B cell (primary cell): ENCODE results near the gene ANKRD35. TPM values are rescaled to one million over a fixed set of nuclear protein-coding genes. Genes with fewer than 3 reads are reported as not detected.
A peak's percentile ranks its signal among the peaks of the same experiment; 100 is the strongest.

Source experiments
- ATAC-seq: fragments of 200-7000 bp; cut with Tn5 transposase; one replicate; pipeline ENCODE4 v1.10.0; 2021; ENCODE audit warnings: low read depth, mild to moderate bottlenecking, moderate number of reproducible peaks, moderate library complexity
- CTCF ChIA-PET: fragments of 350-600 bp; sonication (Branson Sonifier 250); formaldehyde crosslinking; loops from one replicate; lab custom pipeline; 2021; ENCODE audit warnings: antibody characterized with exemption, inconsistent platforms; lab: Charles Lee
- POLR2A ChIA-PET: fragments of 350-600 bp; sonication (Branson Sonifier 250); formaldehyde crosslinking; loops from one replicate; lab custom pipeline; 2021; ENCODE audit warnings: antibody characterized with exemption; lab: Charles Lee
- DNase-seq: peaks from one replicate; pipeline ENCODE4 v3.0.0; 2013
- H2AFZ ChIP-seq: 2 replicates; pipeline ENCODE4 v1.6.1; 2012; ENCODE audit warnings: mild to moderate bottlenecking, low read depth, low read length; ENCODE audit not compliant: insufficient read depth, poor library complexity, severe bottlenecking
- H3K27ac ChIP-seq, 2 donors: 1 replicate in 1 of 2; 2 replicates in 1 of 2; pipeline ENCODE4 v1.5.1; 2012 to 2013; ENCODE audit warnings: low read length in 2 of 2, mild to moderate bottlenecking in 2 of 2, moderate library complexity in 1 of 2
- H3K27me3 ChIP-seq, 4 experiments: fragments of 200-600 bp in 1 of 4; sonication (generic) in 1 of 4; replicated peaks in 1 of 4; 1 replicate in 2 of 4; 2 replicates in 2 of 4; pipeline versions ENCODE4 v1.6.1 to v1.7.0; 2013 to 2016; ENCODE audit warnings: low read length in 3 of 4, mild to moderate bottlenecking in 2 of 4, mixed read lengths in 1 of 4, moderate library complexity in 1 of 4; ENCODE audit not compliant: insufficient read depth in 4 of 4, control insufficient read depth in 3 of 4; ENCODE audit errors: control extremely low read depth in 1 of 4
- H3K36me3 ChIP-seq, 2 experiments: replicated peaks in 1 of 2; 1 replicate in 1 of 2; 2 replicates in 1 of 2; pipeline versions ENCODE4 v1.6.1 to v1.7.1; 2013; ENCODE audit warnings: low read length in 1 of 2; ENCODE audit not compliant: insufficient read depth in 2 of 2, control insufficient read depth in 1 of 2; ENCODE audit errors: control extremely low read depth in 1 of 2, extremely low read depth in 1 of 2
- H3K4me1 ChIP-seq, 2 donors: fragments of 200-600 bp in 1 of 2; sonication (generic) in 1 of 2; 1 replicate in 1 of 2; 2 replicates in 1 of 2; pipeline versions ENCODE4 v1.5.1 to v1.6.1; 2013 to 2017; ENCODE audit warnings: low read length in 2 of 2; ENCODE audit not compliant: control insufficient read depth in 2 of 2, insufficient read depth in 2 of 2
- H3K4me2 ChIP-seq: replicated peaks from 2 replicates; pipeline ENCODE3; 2012; ENCODE audit warnings: mild to moderate bottlenecking, low read depth, low read length; ENCODE audit not compliant: poor library complexity, severe bottlenecking
- H3K4me3 ChIP-seq, 5 experiments: fragments of 200-600 bp in 1 of 5; sonication (generic) in 1 of 5; 1 replicate in 3 of 5; 2 replicates in 2 of 5; pipeline versions ENCODE4 v1.5.1 to v1.7.0; 2011 to 2016; ENCODE audit warnings: low read length in 4 of 5, mild to moderate bottlenecking in 4 of 5, low read depth in 2 of 5, control low read depth in 1 of 5, moderate library complexity in 1 of 5; ENCODE audit not compliant: insufficient read depth in 1 of 5; ENCODE audit errors: control extremely low read depth in 1 of 5, extremely low read depth in 1 of 5
- H3K79me2 ChIP-seq: fragments of 200-600 bp; sonication (generic); one replicate; pipeline ENCODE4 v1.6.0; 2016; ENCODE audit warnings: low read length; ENCODE audit not compliant: control insufficient read depth, insufficient read depth
- H3K9ac ChIP-seq: fragments of 200-600 bp; sonication (generic); 2 replicates; pipeline ENCODE4 v1.6.1; 2017; ENCODE audit warnings: mild to moderate bottlenecking, low read length, moderate library complexity
- H3K9me3 ChIP-seq, 3 donors: one replicate each; pipeline versions ENCODE4 v1.6.1 to v1.7.1; 2013; ENCODE audit warnings: low read length in 2 of 3; ENCODE audit not compliant: control insufficient read depth in 2 of 3, insufficient read depth in 1 of 3; ENCODE audit errors: control extremely low read depth in 1 of 3
- H4K20me1 ChIP-seq: 2 replicates; pipeline ENCODE4 v1.6.0; 2012; ENCODE audit warnings: mild to moderate bottlenecking, low read length; ENCODE audit not compliant: insufficient read depth, control insufficient read depth, poor library complexity, severe bottlenecking
- H3K27ac Mint-ChIP-seq: one replicate; pipeline ENCODE4 v1.8.0; 2021; ENCODE audit warnings: mixed read lengths
- H3K27me3 Mint-ChIP-seq: one replicate; pipeline ENCODE4 v1.8.0; 2021; ENCODE audit warnings: mixed read lengths
- H3K4me1 Mint-ChIP-seq: one replicate; pipeline ENCODE4 v1.8.0; 2021; ENCODE audit warnings: mixed read lengths
- H3K4me3 Mint-ChIP-seq: one replicate; pipeline ENCODE4 v1.8.0; 2021; ENCODE audit warnings: mixed read lengths
- H3K9me3 Mint-ChIP-seq: one replicate; pipeline ENCODE4 v1.8.0; 2022; ENCODE audit warnings: mixed read lengths; ENCODE audit not compliant: insufficient read depth
- CTCF ChIP-seq: fragments of 200-600 bp; IDR thresholded peaks from one replicate; pipeline ENCODE4 v1.8.0; 2022; ENCODE audit warnings: antibody characterized with exemption, mild to moderate bottlenecking
- EZH2 ChIP-seq: IDR thresholded peaks from 2 replicates; pipeline ENCODE4 v1.6.1; 2012; ENCODE audit warnings: borderline replicate concordance, low read depth, mild to moderate bottlenecking, moderate library complexity, low read length; ENCODE audit not compliant: insufficient read depth, poor library complexity, severe bottlenecking
- WGBS: methylation state at CpG from one replicate; pipeline ENCODE4 v1.1.5; 2013; ENCODE audit warnings: missing lambda C conversion rate; ENCODE audit not compliant: insufficient coverage; 5-methylcytosine and 5-hydroxymethylcytosine counted together
- intact Hi-C: fragments of 100-400 bp; cut with micrococcal nuclease; formaldehyde crosslinking; loops from one replicate; pipeline ENCODE4 v1.10.0; 2022
- polyA plus RNA-seq: library from polyadenylated mRNA; depleted of rRNA; stranded (reverse); fragments of >200 nt; gene quantifications from 2 replicates; pipeline ENCODE4 v1.2.3, GENCODE V29; 2012
- total RNA-seq, 2 donors: library from RNA; stranded (reverse); fragments of 120-200 nt in 1 of 2; gene quantifications; 1 replicate in 1 of 2; 2 replicates in 1 of 2; pipeline versions ENCODE4 v1.2.3 to v1.2.4, GENCODE V29; 2013 to 2022

The ANKRD35 gene
- total and polyA plus RNA-seq, 2 donors (not counting 1 experiment from before 2014, with no cell fraction given), result 0.04 TPM; not detected in 1

GRCh38 chr1:145858901-145859490 lies 26.7 kb downstream of the ANKRD35 start, which contains the start of gene PIAS3:
Gene PIAS3, minus strand, starts transcription at chr1:145859081. Its CDS starts 91 bp downstream, at chr1:145858990.
- Histone ChIP-seq H4K20me1 (no peaks in the 10 kb centered on the region), H3K4me2 (peak within 1 kb of the TSS; percentile 96), H3K9ac (peak within 1 kb of the TSS; percentile 85), H3K27me3 (peaks cover 0 to 7% (median 1%) of the 10 kb centered on the region in 4 experiments), H2AFZ (peak within 1 kb of the TSS; percentile 98), H3K36me3 (peaks cover 0 to 21% of the 10 kb centered on the region in 2 experiments), H3K4me1 (peaks cover 9 to 14% of the 10 kb centered on the region in 2 donors), H3K4me3 (peak within 1 kb of the TSS; percentile 74 to 96 (median 94)), H3K79me2 (peaks cover 9% of the 10 kb centered on the region), H3K27ac (peak within 1 kb of the TSS; percentile 57 to 72), H3K9me3 (no peaks in the 10 kb centered on the region)
- ChIA-PET CTCF (interaction anchor here (0.6 to 4.6 kb wide), 20 partner anchors 9 to 179 kb away, joined by 3 to 148 read pairs (median 6); partner anchors contain the start of genes ANKRD34A, ITGA10, NUDT17 and PEX11B), POLR2A (interaction anchor here (0.5 to 4.0 kb wide), 23 partner anchors 8 to 1313 kb away, joined by 3 to 70 read pairs (median 5); partner anchors contain the start of genes ANKRD34A, ANKRD35, LIX1L and NUDT17)
- 0% methylated on average over 40 of the region's 42 CpGs for WGBS
- Mint-ChIP-seq H3K4me3 (peak within 1 kb of the TSS; percentile 98), H3K9me3 (no peaks in the 10 kb centered on the region), H3K27me3 (peaks cover 9% of the 10 kb centered on the region), H3K4me1 (peaks cover 11% of the 10 kb centered on the region), H3K27ac (peak within 1 kb of the TSS; percentile 94)
- intact Hi-C loops, result loop anchor here (1.0 to 5.0 kb wide), 7 partner anchors 14 to 138 kb away; partner anchors contain the start of genes ANKRD35, NUDT17, PEX11B and POLR3C
- TF ChIP-seq CTCF, result no peak
- no peak for TF ChIP-seq EZH2
- peak; percentile 91 for DNase-seq
- peak; percentile 85 for ATAC-seq
